SK-N-SH (cell line): ENCODE data around the gene MAP3K19.

Experiments used
- CHD2 ChIP-seq: fragments of 150-350 bp; IDR thresholded peaks from 2 replicates; pipeline ENCODE4 v1.6.1; 2018; ENCODE audit warnings: low read length; ENCODE audit not compliant: partially characterized antibody
- CTCF ChIP-seq: fragments of 200-600 bp; sonication (generic); IDR thresholded peaks from 2 replicates; pipeline ENCODE4 v1.6.1; 2017; ENCODE audit warnings: antibody characterized with exemption, mild to moderate bottlenecking, moderate library complexity
- EP300 ChIP-seq, 2 experiments: IDR thresholded peaks; 2 replicates each; pipeline versions ENCODE4 v1.4.0 to v1.6.1; 2012; ENCODE audit warnings: borderline replicate concordance in 1 of 2, low read depth in 1 of 2, low read length in 1 of 2
- EZH2phosphoT487 ChIP-seq: fragments of 200-600 bp; sonication (generic); IDR thresholded peaks from 2 replicates; pipeline ENCODE4 v1.6.1; 2017; ENCODE audit warnings: low read depth, mixed run types, mild to moderate bottlenecking, antibody characterized with exemption, moderate library complexity, borderline replicate concordance
- POLR2AphosphoS5 ChIP-seq: IDR thresholded peaks from 2 replicates; pipeline ENCODE4 v1.6.1; 2012; ENCODE audit warnings: low read depth, low read length
- RAD21 ChIP-seq: IDR thresholded peaks from 2 replicates; pipeline ENCODE4 v1.6.1; 2012; ENCODE audit warnings: mild to moderate bottlenecking, low read length
- RXRA ChIP-seq: IDR thresholded peaks from 2 replicates; pipeline ENCODE4 v1.4.0; 2012; ENCODE audit warnings: low read depth, mild to moderate bottlenecking, borderline replicate concordance
- SIN3A ChIP-seq: IDR thresholded peaks from 2 replicates; pipeline ENCODE4 v1.6.1; 2012; ENCODE audit warnings: low read depth, mild to moderate bottlenecking, low read length, moderate library complexity, borderline replicate concordance
- TAF1 ChIP-seq: IDR thresholded peaks from 2 replicates; pipeline ENCODE4 v1.6.1; 2012; ENCODE audit warnings: low read depth, mild to moderate bottlenecking, low read length, moderate library complexity, borderline replicate concordance

GRCh38 chr2:135074216-135074615, 27.0 kb upstream of the MAP3K19 start:
- no peak for TF ChIP-seq RAD21
- no peak for TF ChIP-seq EP300 (IDR thresholded peaks at IDR 0.05; ENCODE audit: borderline replicate concordance in 1 of 2, low read depth in 1 of 2, low read length in 1 of 2)
- no peak for TF ChIP-seq CTCF
- TF ChIP-seq CHD2 = no peak
- no peak for TF ChIP-seq SIN3A
- no peak for TF ChIP-seq RXRA
- no peak for TF ChIP-seq EZH2phosphoT487
- TF ChIP-seq POLR2AphosphoS5 = no peak
- no peak for TF ChIP-seq TAF1
